ENCODE results near the gene GTPBP4.

GTPBP4 gene

DNA sequence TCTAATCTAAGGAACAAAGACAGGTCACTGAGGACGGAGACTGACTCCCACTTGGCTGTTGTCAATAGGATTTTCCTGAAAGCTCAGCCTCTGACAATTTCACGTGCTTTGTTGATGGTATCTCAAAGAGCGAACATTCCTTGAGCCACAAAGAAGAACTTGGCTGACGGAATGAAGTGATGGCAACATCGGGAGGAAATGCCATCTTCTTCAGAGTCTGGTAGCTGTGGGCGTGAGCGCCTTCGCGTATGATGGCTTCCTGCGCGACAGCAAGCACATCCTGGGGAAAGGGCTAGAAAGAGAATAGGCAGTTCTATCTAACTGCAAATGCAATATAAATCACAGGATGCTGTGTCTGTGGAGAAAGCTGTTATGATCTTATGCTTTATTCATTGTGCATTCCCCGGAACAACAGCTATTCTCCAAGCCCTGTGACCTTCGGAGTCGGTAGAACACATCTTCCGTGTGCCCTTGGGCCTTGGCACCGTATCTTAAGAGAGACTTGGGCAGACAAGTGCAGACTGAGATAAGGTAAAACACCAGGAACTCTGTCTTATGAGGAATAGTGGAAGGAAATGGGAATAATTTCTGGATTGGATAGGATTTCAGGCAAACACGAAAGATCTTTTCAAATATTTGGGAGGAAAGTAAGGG is 19.6 kb upstream of the GTPBP4 start:
- no peak for DNase-seq

DNA sequence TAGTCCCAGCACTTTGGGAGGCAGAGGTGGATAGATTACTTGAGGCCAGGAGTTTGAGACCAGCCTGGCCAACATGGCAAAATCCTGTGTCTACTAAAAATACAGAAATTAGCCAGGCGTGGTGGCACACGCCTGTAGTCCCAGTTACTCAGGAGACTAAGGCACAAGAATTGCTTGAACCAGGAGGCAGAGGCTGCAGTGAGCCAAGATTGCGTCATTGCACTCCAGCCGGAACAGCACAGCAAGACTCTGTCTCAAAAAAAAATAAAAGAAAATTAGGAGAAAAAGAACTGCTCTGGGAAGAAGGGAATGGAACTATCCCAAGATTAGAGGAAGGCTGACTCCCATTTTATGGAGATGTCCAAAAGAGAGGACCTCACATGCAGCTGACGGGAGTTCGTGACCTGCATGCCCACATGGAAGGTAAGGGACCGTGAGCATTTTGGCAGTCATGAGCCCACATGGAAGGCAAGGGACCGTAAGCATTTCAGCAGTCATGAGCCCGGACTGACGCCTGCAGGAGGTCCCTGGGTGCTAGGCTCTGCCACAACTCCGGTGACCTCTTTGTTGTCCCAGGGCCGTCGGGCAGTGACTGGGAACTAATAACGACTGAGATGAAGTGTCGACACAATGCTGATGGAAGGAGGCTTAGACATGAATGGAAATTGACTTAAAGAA is 18.6 kb upstream of the GTPBP4 start:
- no peak for DNase-seq

DNA sequence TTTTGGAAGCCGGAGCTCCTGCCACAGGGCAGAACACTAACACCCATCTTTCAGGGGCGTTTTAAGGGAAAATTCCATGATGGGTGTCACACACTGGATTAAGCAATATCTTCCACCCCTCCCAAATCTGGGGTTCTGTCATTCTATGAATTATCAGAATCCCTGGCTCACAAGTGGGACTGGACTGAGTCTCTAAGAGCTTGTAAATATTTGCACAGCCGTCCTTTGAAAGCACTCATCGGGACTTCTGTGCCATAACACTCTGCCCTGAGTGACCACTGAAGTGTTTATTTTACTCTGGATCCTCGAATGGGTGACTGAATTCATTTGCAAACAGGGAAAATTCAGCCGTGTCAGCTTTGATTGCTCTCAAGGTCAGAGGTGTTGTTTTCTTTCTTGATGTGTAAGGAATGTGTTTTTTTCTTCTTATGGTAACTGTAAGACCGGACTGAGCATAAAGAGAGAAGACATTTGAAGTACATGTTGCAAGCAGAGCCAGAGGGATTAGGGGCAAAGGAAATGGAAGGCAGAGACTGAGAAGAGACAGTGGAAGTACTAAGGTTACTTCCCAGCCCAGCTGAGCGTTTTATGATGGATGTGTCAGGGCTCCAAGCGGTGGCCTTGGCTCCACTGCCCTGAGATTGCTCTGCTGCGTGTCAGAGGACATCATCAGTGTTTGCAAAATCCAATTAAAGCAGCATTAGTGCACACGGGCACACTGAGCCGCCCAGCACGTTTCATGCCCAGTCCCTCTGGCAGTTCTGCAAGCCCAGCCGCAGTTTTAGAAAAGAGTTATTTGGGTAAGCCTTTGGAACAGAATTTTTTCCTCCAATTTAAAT is 17.7 kb upstream of the GTPBP4 start:
- DNase-seq = no peak

DNA sequence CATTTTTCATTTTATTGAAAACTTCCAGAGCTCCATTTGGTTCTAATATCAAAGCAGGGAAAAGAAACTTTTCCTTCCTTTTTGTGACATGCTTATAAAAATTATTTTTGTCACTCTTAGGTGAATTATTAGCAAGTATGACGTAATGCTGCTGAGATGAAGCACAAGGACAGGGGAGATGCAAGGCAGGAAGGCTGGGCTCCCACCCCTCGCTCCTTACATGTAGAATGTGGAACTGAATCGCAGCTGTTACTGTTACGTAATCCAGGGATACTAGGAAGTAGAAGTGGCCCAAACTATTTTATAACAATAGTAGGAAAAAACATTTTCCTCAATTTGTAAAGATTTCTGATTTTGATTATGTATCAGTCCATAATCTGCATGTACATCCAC is 17.1 kb upstream of the GTPBP4 start:
- DNase-seq = no peak

DNA sequence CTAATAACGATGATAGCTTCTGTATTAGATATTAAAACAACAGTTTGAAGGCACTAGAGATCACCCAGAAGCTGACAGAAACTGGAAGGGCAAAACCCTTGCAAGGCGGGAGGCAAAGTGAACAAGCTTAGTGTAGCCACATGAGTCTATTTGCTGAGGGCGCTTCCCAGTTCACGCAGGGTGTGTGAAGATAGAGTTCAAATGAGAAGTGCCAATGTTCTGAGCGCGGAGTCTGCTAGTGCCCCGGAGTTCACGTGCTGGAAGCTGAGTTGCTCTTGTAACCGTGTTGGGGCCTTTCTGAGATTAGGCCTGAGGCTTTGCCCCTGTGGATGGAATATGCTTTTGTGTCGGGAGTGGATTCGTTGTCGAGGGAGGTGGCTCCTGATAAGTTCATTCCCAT is 16.6 kb upstream of the GTPBP4 start:
- no peak for DNase-seq

DNA sequence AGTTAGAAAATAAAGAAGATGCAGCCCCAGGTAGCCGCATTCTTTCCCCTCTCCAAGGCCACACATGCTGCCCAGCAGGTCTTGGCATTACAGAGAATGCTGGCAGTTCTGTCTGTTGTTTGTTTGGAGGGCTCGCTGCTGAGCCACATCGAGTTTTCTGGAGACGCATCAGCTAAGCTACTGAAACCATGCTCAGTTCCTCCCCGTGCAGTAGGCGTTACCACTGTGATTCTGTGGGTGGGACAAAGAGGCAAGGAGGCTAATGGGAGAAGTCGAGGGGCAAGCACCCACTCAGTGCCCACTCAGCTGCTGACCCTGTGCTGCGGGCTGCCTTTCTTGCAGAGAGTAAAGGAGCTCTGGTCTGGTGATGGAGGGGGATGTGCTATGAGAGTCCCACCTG is 15.5 kb upstream of the GTPBP4 start:
- DNase-seq = no peak

DNA sequence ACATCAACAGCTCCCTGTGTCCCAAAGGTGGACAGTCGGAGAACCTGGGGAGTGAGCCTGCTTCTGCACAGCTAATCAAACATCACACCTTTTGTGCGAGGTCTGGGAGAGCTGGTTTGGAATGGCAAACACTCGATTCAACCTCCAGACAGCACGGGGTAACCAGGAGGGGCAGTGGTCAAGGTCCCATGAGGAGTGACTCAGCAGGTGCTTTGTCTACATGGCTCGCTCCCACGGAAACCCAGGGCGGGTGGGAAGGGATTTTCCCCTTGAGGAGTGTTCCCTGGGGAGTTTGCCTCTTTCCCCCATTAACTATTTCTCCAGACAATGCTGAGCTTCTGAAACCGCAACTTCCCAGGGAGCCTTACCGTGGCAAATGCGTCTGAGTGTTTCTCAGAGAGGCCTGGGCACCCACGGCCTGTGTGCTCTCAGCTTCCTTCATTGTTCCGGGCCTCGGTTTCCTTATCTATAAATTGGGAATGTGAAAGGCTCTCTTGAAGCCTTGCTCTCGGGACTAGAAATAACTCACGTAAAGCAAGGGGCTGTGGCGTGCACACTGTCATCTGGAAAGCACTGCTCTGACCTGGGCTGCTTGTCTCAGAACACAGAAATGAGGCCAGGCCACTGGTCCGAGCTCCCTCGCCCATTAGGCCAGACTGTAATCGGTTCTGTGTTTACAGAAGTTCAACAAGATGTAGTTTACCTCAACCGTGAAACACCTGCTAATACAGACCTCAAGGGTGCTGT is 14.0 kb upstream of the GTPBP4 start:
- DNase-seq = no peak

DNA sequence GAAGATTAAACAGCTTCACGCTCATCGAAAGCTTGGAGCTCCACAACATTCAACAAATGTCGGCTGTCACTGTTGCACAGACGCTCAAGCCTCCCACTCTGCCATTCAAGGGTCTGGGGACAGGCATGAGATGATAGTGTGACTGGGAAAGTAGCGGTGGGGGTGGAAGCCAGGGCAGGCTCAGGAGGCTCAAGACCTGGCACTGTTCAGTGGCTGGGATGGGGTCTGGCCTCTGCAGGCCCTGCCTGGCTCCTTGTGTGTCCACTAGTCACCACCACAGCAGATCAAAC is 13.5 kb upstream of the GTPBP4 start:
- DNase-seq = no peak

DNA sequence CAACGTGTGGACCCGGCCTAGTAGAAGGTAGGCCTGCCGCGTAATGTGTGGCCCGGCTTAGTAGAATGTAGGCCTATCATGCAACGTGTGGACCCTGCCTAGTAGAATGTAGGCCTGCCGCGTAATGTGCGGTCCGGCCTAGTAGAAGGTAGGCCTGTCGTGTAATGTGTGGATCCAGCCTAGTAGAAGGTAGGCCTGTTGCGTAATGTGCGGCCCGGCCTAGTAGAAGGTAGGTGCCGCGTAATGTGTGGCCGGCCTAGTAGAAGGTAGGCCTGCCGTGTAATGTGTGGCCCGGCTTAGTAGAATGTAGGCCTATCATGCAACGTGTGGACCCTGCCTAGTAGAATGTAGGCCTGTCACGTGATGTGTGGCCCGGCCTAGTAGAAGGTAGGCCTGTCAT is 11.9 kb upstream of the GTPBP4 start:
- no peak for DNase-seq

DNA sequence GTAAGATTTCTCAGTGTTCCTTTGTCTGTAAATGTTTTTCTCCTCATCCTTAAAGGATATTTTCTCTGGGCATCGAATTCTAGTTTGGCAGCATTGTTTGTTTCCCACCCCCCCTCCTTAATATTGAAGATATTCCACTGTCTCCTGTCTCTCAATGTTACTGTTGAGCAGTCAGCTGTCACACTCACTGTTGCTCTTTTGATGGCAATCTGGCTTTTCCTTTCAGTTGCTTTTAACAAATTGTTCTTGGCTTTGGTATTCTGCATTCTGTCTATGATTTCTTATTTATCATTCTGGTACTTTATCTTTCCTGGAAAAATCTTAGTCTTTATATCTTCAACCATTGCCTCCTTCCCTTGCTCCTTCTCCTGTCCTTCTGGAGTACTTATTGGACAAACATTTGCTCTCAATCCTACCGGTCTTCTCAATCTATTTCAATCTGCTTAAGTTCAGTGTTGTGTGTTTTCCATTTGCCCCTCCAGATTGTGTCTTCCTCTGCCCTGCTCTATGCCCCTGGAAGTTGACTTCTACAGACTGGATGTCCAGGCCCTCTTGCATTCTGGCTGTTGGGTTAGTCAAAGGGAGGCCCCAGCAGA is 9.3 kb upstream of the GTPBP4 start:
- DNase-seq = no peak

DNA sequence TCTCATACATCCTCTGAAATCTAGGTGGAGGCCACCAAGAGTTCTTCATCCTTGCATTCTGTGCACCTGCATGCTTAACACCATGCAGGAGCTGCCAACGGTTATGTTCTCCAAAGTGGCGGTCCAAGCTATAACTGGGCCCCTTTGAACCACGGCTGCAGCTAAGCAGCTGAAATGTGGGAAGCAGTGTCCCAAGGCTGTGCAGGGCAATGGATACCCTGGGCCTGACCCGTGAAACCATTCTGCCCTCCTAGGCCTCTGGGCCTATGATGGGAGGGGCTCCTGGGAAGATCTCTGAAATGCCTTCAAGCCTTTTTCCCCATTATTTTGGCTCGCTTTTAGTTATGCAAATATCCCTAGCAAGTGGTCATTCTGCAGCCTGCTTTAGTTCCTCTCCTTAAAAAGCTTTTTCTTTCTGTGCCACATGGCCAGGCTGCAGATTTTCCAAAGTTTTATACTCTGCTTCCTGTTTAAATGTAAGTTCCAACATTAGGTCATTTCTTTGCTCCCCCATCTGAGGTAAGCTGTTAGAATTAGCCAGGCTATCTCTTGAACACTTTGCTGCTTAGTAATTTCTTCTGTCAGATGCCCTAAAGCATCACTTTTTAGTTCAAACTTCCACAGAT is 7.7 kb upstream of the GTPBP4 start:
- DNase-seq = no peak

DNA sequence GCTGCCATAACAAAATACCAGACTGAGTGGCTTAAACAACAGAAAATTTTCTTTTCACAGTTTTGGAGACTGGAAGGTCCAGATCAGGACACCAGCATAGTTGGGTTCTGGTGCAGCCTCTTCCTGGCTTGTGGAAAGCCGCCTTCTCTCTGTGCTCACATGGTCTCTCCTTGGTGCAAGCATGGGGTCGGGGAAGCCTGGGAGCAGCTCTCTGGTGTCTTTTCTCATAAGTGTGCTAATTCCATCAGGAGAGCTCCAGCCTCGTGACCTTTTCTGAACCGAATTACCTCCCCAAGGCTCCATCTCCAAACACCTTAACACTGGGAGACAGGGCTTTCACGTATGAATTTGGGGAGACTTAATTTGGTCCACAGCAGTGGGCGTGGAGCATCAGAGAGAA is 4.8 kb upstream of the GTPBP4 start:
- DNase-seq = no peak

DNA sequence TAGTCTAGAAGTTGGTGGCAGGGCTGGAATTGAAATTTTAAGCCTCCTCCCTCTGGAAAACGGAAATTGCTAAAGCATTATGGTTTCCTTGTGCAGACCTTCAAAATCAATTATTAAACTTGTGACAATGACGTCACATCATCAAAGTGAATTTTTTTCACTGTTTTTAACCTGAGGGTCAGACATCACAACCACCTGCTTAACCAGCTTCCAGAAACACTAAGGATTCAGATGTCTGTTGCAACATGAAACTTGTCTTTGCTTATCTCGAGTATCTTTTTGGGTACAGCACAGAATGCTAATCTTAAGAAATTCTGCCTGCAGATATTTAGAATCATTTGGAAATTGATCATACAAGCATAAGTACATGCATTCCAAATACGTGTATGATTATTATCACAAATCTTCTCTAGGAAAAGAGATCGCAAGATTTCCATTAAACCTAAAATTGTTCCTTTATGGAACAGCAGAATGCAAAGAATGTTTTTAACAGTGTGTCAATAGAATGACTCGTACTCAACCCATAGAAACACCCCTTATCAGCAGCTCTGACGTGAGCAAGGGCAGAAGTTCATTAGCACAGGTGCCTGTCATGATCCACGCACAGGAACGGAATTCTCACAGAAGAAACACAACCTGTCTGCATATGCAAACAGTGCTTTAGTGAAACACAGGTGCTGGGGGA is 4.1 kb upstream of the GTPBP4 start:
- DNase-seq = no peak

DNA sequence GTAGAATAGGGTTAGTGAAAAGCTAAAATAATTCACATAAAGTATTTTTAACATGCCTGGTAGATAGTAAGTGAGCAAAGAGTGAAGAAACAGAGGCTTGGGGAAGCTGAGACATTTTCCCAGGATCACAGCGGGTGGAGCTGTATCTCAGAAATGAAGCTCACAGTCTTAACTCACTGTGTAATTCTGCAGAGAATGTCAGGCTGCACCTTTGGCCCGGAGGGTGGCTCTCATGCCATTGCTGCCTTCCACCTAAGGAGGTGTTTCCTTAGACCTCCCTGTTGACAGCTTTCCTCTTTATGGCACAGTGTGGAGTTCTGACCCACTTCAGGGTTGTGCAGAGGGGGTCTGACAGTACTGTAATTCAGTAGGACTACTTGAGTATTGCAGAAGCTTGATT is 2.9 kb upstream of the GTPBP4 start:
- DNase-seq = no peak

DNA sequence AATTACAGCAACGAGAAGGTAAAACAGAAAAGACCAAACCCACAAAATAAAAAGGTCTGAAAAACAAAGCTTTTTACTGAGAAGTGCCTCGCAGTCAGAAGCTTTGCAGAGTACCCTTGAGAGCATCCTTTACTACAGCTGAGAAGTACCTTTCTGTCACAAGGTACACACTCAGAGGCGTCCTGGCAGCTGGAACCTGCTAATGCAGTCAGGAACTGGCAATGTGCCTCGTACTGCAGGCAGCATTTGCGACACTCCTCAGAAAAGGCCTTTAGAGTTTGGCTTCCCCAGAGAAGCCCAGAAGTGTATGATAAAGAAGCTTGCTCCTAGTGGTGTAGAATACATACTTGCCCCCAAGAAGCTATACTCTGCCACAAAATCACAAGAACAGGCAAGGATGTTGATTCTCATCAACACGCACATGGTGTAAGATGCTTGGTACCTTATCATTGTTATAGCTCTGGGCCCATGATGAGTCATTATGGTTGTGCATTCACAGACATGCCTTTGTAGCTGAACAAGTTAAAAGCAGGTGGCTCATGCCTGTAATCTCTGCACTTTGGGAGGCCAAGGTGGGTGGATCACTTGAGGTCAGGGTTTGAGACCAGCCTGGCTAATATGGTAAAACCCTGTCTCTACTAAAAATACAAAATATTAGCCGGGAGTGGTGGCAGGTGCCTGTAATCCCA is 2.0 kb upstream of the GTPBP4 start:
- no peak for DNase-seq

DNA sequence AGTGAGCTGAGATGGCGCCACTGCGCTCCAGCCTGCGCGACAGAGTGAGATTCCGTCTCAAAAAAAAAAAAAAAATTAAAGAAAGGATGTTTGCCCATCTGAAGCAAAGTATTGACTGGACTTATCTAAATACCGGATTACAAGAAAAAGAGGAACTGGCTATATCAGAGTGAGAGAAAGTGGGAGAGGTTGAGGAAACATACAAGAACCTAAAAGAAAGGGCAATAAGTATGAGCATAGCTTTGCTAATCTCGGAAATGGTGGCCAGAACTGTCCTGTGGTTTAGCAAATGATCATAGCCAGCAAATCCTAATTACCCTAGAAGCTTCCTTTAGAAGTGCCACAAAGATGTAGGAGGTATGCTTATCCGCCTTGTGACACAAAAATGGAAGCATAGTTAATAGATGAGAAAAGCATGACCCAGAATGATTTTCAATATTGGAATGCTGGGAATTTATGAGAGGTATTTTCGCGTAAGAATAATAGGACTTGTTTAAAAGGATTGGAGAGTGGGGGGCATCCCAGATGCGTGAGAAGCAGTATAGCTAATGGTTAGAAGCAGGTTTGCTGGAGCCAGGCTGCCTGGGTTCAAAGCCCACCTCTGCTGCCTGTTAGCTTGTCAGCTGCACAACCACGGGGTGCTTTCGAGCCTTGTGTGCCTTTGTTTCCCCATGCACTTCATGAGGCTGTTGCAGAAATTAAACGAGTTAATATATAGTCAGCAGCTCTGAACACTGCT is 1.2 kb upstream of the GTPBP4 start:
- DNase-seq = no peak

DNA sequence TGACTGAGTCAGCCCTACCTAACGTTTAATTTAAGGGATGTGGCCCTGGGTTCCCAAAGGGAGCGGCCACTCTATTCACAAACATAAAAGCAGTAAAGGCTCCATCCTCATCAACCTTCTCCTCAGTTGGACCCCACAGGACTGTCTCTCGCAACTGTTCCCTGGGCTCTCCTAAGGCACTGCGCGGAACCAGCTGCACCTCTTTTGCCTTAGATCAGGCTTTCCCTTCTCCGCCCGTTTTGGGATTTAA is 689 bp upstream of the GTPBP4 start:
- DNase-seq = no peak

DNA sequence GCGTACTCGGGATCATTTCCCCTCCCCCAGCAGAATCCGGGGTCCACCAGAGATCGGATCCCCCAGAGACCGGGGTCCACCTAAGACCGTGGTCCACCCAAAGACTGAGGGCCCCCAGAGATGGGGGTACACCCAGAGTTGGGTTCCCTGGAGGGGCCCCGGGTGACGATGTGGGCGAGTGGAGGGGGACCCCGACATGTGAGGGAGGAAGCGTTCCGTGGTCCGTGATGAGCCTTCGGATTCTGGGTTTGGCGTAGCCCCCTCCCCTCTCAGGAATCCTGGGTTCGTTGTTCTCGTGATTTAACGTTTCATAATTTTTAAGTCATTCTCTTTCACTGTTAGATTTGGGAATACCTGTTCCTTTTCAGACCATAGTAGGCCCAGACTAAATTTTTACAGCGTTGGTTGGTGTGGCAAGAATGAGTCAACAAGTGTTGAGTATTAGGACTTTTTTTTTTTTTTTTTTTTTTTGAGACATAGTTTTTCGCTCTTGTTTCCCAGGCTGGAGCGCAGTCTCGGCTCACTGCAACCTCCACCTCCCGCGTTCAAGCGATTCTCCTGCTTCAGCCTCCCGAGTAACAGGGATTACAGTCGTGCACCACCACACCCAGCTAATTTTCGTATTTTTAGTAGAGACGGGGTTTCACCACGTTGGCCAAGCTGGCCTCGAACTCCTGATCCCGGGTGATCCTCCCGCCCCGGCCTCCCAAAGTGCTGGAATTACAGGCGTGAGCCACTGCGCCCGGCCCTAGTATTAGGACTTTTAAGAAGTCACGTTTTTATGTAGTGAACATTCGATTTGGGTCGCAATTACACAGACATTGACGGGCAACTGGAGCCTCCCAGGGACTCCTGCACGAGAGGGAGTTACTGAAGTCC is 672 bp downstream of the GTPBP4 start:
- DNase-seq = no peak

DNA sequence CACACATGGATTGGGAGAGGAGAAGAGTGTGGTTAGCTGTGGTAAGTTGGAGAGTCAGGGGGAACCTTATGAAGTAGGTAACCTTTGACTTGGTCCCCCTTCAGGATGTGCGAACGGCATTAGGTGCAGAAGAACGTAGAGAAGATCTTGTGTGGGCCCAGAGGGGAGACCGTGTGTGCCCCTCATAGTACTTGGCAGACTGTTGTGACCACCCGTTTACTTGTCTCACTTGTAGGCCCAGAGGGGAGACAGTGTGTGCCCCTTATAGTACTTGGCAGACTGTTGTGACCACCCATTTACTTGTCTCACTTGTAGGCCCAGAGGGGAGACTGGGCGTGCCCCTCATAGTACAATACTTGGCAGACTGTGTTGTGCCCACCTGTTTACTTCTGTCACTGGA is 2.6 kb downstream of the GTPBP4 start:
- no peak for DNase-seq

DNA sequence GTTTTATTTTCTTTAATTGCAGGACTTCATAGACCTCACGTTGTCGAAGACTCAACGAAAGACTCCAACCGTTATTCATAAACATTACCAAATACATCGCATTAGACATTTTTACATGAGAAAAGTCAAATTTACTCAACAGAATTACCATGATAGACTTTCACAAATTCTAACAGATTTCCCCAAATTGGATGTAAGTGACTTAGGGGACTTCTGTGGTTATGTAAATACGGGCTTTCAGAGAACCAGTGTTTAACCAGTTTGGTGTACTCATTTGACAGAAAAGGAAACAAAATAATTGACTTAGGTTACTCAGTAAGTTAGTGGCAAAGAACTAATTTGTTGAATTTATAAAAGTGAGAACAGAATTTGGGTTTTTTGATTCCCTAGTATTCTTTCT is 4.2 kb downstream of the GTPBP4 start:
- no peak for DNase-seq
